Stimulated activated CD4-positive, alpha-beta T cell treated with anti-CD3 and anti-CD28 coated beads, TNF-alpha, amount 100 ng/mL, for 24 hours (primary cell): Measurements from ENCODE around the gene ATG10.
"Not testable (repeated sequence)": the region's sequence is repeated elsewhere in the genome, so short reads cannot be mapped to it uniquely, and the experiment has no call there.

Source experiments
- DNase-seq, 3 experiments: peaks; one replicate each; pipeline ENCODE4 v3.0.0-alpha.2; 2020; ENCODE audit warnings: low read depth in 3 of 3

Gene ATG10

GRCh38 chr5:81971712-81972491, at the start of gene ATG10:
ATG10 (plus strand) TSS chr5:81972023; CDS start chr5:81987571, 15,548 bp downstream.
- DNase-seq, result peak; percentile 66 to 86 (median 81)

GRCh38 chr5:81922854-81923279, 49.0 kb upstream of the ATG10 start:
- DNase-seq, result no peak

- DNase-seq, result no peak
These were observed 47.4 kb upstream of the ATG10 start for GRCh38 chr5:81924442-81924841.

GRCh38 chr5:81925009-81925408, 46.8 kb upstream of the ATG10 start:
- no peak for DNase-seq

- no peak for DNase-seq
These were observed 45.8 kb upstream of the ATG10 start for GRCh38 chr5:81925981-81926380.

GRCh38 chr5:81936066-81936465, 35.8 kb upstream of the ATG10 start:
- DNase-seq, result no peak

GRCh38 chr5:81936750-81937149, 35.1 kb upstream of the ATG10 start:
- no peak for DNase-seq

GRCh38 chr5:81942746-81943145, 29.1 kb upstream of the ATG10 start:
- no peak for DNase-seq

- no peak for DNase-seq
These were observed 23.5 kb upstream of the ATG10 start for GRCh38 chr5:81948349-81948748.

GRCh38 chr5:81949462-81949861, 22.4 kb upstream of the ATG10 start:
- no peak for DNase-seq

GRCh38 chr5:81950996-81951395, 20.8 kb upstream of the ATG10 start:
- no peak for DNase-seq

GRCh38 chr5:81954796-81955195, 17.0 kb upstream of the ATG10 start:
- not testable (repeated sequence) for DNase-seq

- DNase-seq, result not testable (repeated sequence)
These were observed 13.7 kb upstream of the ATG10 start for GRCh38 chr5:81958129-81958528.

GRCh38 chr5:81961651-81962440, 10.0 kb upstream of the ATG10 start:
- no peak for DNase-seq

- no peak for DNase-seq
These were observed 8.3 kb upstream of the ATG10 start for GRCh38 chr5:81963544-81963943.

GRCh38 chr5:81965524-81965923, 6.3 kb upstream of the ATG10 start:
- no peak for DNase-seq

- no peak for DNase-seq
These were observed 2.6 kb upstream of the ATG10 start for GRCh38 chr5:81969226-81969625.

GRCh38 chr5:81969912-81970311, 1.9 kb upstream of the ATG10 start:
- no peak for DNase-seq

- no peak for DNase-seq
These were observed 612 bp upstream of the ATG10 start for GRCh38 chr5:81971111-81971711.

GRCh38 chr5:81972492-81972783, 615 bp downstream of the ATG10 start:
- no peak for DNase-seq

- DNase-seq, result no peak
These were observed 8.3 kb downstream of the ATG10 start for GRCh38 chr5:81980160-81980559.

GRCh38 chr5:81980598-81981260, 8.9 kb downstream of the ATG10 start:
- DNase-seq, result no peak
